OCI-M2 (cell line): ENCODE measurements around the gene NOTCH2.

Experiments used
- DNase-seq: peaks from one replicate; lab custom pipeline; 2025; ENCODE audit not compliant: unreplicated experiment; lab: John Stamatoyannopoulos, UW

Gene NOTCH2

GRCh38 chr1:119882132-119883049 lies 187.1 kb downstream of the NOTCH2 start:
- DNase-seq: no peak

DNA sequence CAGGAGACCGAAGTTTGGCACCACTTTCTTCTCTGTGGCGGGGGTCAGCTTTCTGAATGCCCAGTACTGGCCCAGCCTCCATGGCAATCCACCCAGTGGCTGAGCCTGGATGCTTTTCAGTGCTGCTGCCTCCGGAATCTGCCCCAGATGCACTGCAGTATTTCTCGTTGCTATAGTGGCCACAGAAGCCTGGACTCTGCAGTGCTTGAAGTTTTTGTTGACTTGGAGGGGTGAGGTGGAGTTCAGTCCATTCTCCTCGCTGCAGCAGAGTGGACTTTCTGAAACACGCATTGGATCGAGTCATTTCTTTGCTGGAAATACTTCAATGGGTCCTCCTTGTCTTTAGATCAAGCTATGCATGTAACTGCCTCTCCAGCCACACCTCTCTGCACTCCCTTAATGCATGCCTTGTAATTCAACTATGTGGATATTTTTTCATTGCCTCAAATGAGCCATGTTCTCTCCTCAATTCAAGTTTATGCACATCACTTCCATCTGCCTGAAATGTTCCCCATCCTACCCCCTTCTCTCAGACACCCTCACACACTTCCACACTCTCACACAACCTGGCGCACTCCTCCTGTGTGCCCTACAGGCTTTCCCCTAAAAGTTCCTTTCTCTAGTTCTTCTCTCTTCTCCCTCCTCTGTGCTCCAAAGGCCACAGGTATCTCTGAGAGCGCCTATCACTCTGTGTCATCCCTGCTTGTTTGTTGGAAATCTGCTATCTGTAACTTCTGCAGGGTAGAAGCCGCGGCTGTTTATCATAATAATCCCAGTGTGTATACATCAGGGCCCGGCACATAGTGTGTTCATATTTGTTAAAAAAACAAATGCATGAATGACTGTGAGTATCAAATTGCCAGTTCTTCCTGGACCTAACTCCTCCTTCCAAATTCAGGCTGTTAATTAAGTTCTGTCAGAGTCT lies 189.7 kb downstream of the NOTCH2 start:
- DNase-seq: no peak

DNA sequence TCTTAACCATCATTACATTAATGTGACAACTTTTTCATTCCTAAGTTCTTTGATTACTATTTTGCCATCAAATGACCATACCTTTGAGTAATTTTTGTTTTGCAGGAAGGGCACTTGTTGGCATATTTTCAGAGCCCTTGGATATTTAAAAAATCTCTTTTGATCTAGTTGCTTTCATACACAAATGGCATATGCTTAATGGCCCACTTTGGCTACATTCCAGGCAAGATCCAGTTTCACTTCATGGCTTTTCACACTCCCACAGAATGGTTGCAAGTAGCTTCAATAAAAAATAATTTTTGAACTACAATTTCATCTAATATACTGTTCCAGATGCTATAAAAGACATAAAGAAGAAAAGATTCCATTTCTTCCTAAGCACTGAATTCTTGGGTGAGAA lies 191.3 kb downstream of the NOTCH2 start:
- DNase-seq: no peak

GRCh38 chr1:119874186-119874585 lies 195.3 kb downstream of the NOTCH2 start:
- DNase-seq: no peak

DNA sequence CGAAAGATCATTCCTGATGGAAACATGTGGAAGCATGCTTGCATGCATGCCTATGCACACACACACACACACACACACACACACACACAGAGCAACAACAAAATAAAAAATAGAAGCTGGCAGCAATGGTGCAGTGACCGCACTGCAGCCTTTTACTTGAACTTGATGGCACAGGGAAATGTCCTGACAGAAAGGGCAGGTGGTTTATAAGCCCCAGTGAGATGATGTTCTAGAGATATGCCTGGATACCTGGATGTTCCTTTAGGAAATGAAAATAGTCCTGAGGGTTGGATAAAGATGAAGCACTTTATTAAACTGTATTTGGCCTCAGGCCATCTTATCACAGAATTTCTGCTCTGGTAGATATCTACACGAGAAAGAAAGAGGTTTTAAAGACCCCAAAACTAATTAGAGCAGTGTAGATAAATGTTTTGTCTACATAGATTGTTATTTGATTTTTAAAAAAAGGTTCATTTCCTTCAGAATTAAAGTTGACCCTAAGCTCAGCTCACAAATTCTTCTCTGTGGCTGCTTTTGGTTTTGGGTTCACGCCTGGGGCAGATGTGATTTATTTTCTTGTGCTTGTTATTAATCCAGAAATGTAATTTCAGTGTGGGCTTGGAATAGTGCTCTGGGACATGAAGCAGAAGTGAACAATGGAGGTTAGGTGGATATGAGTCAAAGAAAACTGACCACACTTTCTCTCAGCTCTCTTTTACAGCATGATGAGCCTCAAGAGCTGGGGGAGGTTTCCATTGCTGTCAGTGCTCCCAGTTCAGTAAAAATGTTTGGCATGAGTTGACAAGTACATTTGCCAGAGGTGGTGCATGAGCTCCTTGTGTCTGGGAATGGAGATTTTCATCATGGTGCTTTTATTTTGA lies 196.1 kb downstream of the NOTCH2 start:
- no peak for DNase-seq

GRCh38 chr1:119871881-119872280 lies 197.6 kb downstream of the NOTCH2 start:
- no peak for DNase-seq

GRCh38 chr1:119870917-119871596 lies 198.4 kb downstream of the NOTCH2 start:
- peak; percentile 16 for DNase-seq

GRCh38 chr1:119869995-119870394 lies 199.5 kb downstream of the NOTCH2 start:
- no peak for DNase-seq

GRCh38 chr1:119868176-119868575 lies 201.3 kb downstream of the NOTCH2 start:
- no peak for DNase-seq

DNA sequence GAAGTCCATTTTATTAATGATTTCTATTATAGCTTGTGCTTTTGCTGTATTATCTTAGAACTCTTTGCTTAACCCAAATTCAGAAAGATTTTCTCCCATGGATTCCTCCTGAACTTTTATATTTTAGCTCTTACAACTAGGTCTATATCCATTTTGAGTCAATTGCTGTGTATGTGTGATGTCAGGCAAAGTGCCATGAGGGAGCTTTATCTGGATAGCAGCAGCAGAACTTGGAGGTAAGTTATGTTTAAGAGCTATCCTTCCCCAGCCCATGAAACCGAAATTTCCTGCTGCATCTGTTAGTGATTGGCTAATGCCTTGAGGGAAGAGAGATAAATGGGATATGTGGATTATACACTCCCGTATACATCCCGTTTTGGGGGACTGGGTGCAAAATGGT lies 203.0 kb downstream of the NOTCH2 start:
- DNase-seq: no peak

DNA sequence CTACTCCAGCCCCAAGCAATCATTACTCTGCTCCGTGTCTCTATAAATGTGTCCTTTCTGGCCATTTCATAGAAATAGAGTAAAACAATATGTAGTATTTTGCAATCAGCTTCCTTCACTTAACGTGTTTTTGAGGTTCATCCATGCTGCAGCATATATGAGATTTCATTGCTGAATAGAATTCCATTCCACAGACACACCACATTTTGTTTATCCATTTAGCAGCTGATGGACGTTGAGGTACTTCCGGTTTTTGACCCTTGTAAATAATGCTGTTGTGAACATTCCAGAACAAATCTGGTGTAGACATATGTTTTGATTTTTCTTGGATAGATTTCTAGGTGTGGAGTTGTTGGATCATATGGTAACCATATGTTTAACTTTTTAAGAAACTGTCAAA lies 203.8 kb downstream of the NOTCH2 start:
- no peak for DNase-seq

- DNase-seq: no peak
Measured at GRCh38 chr1:119862276-119862675, 207.2 kb downstream of the NOTCH2 start.
